Measurements from ENCODE around the gene SYNJ1. TPM values are rescaled to one million over a fixed set of nuclear protein-coding genes. Genes with fewer than 3 reads are reported as not detected.

Gene SYNJ1
- total and polyA plus RNA-seq, 2 experiments from 2014 or later = 1.4 to 4.2 TPM

GRCh38 chr21:32587120-32587519 lies 140.7 kb downstream of the SYNJ1 start:
- H4K20me1 ChIP-seq (replicated peaks; ENCODE audit: insufficient read depth) = no peaks in the 10 kb centered on the region
- H3K27me3 Mint-ChIP-seq (ENCODE audit: insufficient read depth, low read depth, poor library complexity) = peaks cover 15% of the 10 kb centered on the region
- H3K36me3 ChIP-seq (ENCODE audit: insufficient read depth) = no peaks in the 10 kb centered on the region
- ATAC-seq (no peak; the same call in 2 of the 3 replicates), DNase-seq (ENCODE audit: low spot score) (no peak)
- no peaks in the 10 kb centered on the region for H3F3A ChIP-seq (replicated peaks; ENCODE audit: low read depth)
- H3K4me3 ChIP-seq = no peak overlapping the region
- no peak overlapping the region for H3K4me2 ChIP-seq
- TF ChIP-seq CREB1 (CRISPR knock-in tag; IDR thresholded peaks at IDR 0.05; ENCODE audit: low read depth) (no peak), NANOG (IDR thresholded peaks at IDR 0.05; ENCODE audit: borderline replicate concordance) (no peak), ZNF114 (CRISPR knock-in tag; IDR thresholded peaks at IDR 0.05) (no peak), EZH2phosphoT487 (IDR thresholded peaks at IDR 0.05; ENCODE audit: unreplicated experiment) (no peak), JUNB (IDR thresholded peaks at IDR 0.05; ENCODE audit: unreplicated experiment) (no peak), REST (IDR thresholded peaks at IDR 0.05; ENCODE audit: unreplicated experiment) (no peak), EZH2 (IDR thresholded peaks at IDR 0.05; ENCODE audit: low read depth, unreplicated experiment) (no peak), ETS1 (IDR thresholded peaks at IDR 0.05) (no peak), STAT1 (IDR thresholded peaks at IDR 0.05; ENCODE audit: unreplicated experiment) (no peak), POLR2AphosphoS5 (IDR thresholded peaks at IDR 0.05; ENCODE audit: low read depth) (no peak), ZNF331 (CRISPR knock-in tag; IDR thresholded peaks at IDR 0.05; ENCODE audit: low read depth) (no peak)
- TF ChIP-seq, protein P1, sequence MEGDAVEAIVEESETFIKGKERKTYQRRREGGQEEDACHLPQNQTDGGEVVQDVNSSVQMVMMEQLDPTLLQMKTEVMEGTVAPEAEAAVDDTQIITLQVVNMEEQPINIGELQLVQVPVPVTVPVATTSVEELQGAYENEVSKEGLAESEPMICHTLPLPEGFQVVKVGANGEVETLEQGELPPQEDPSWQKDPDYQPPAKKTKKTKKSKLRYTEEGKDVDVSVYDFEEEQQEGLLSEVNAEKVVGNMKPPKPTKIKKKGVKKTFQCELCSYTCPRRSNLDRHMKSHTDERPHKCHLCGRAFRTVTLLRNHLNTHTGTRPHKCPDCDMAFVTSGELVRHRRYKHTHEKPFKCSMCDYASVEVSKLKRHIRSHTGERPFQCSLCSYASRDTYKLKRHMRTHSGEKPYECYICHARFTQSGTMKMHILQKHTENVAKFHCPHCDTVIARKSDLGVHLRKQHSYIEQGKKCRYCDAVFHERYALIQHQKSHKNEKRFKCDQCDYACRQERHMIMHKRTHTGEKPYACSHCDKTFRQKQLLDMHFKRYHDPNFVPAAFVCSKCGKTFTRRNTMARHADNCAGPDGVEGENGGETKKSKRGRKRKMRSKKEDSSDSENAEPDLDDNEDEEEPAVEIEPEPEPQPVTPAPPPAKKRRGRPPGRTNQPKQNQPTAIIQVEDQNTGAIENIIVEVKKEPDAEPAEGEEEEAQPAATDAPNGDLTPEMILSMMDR (conservative IDR thresholded peaks at IDR 0.05; ENCODE audit: low read depth in 2 of 2) = no peak
- TF ChIP-seq, protein P2, sequence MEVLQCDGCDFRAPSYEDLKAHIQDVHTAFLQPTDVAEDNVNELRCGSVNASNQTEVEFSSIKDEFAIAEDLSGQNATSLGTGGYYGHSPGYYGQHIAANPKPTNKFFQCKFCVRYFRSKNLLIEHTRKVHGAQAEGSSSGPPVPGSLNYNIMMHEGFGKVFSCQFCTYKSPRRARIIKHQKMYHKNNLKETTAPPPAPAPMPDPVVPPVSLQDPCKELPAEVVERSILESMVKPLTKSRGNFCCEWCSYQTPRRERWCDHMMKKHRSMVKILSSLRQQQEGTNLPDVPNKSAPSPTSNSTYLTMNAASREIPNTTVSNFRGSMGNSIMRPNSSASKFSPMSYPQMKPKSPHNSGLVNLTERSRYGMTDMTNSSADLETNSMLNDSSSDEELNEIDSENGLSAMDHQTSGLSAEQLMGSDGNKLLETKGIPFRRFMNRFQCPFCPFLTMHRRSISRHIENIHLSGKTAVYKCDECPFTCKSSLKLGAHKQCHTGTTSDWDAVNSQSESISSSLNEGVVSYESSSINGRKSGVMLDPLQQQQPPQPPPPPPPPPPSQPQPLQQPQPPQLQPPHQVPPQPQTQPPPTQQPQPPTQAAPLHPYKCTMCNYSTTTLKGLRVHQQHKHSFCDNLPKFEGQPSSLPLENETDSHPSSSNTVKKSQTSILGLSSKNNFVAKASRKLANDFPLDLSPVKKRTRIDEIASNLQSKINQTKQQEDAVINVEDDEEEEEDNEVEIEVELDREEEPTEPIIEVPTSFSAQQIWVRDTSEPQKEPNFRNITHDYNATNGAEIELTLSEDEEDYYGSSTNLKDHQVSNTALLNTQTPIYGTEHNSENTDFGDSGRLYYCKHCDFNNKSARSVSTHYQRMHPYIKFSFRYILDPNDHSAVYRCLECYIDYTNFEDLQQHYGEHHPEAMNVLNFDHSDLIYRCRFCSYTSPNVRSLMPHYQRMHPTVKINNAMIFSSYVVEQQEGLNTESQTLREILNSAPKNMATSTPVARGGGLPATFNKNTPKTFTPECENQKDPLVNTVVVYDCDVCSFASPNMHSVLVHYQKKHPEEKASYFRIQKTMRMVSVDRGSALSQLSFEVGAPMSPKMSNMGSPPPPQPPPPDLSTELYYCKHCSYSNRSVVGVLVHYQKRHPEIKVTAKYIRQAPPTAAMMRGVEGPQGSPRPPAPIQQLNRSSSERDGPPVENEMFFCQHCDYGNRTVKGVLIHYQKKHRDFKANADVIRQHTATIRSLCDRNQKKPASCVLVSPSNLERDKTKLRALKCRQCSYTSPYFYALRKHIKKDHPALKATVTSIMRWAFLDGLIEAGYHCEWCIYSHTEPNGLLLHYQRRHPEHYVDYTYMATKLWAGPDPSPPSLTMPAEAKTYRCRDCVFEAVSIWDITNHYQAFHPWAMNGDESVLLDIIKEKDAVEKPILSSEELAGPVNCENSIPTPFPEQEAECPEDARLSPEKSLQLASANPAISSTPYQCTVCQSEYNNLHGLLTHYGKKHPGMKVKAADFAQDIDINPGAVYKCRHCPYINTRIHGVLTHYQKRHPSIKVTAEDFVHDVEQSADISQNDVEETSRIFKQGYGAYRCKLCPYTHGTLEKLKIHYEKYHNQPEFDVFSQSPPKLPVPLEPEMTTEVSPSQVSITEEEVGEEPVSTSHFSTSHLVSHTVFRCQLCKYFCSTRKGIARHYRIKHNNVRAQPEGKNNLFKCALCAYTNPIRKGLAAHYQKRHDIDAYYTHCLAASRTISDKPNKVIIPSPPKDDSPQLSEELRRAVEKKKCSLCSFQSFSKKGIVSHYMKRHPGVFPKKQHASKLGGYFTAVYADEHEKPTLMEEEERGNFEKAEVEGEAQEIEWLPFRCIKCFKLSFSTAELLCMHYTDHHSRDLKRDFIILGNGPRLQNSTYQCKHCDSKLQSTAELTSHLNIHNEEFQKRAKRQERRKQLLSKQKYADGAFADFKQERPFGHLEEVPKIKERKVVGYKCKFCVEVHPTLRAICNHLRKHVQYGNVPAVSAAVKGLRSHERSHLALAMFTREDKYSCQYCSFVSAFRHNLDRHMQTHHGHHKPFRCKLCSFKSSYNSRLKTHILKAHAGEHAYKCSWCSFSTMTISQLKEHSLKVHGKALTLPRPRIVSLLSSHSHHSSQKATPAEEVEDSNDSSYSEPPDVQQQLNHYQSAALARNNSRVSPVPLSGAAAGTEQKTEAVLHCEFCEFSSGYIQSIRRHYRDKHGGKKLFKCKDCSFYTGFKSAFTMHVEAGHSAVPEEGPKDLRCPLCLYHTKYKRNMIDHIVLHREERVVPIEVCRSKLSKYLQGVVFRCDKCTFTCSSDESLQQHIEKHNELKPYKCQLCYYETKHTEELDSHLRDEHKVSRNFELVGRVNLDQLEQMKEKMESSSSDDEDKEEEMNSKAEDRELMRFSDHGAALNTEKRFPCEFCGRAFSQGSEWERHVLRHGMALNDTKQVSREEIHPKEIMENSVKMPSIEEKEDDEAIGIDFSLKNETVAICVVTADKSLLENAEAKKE (CRISPR knock-in tag; IDR thresholded peaks at IDR 0.05) = no peak
- H3K4me3 Mint-ChIP-seq = no peak overlapping the region
- no peaks in the 10 kb centered on the region for H3K9me3 Mint-ChIP-seq
- H3K27ac ChIP-seq (ENCODE audit: low read depth) = no peak overlapping the region
- no peak overlapping the region for H3K27ac Mint-ChIP-seq
- no peaks in the 10 kb centered on the region for H3K36me3 Mint-ChIP-seq (ENCODE audit: low read depth)
- H3K4me1 Mint-ChIP-seq = peaks cover 9% of the 10 kb centered on the region
- H3K27me3 ChIP-seq (ENCODE audit: insufficient read depth) = no peaks in the 10 kb centered on the region
- H2AFZ ChIP-seq = no peak overlapping the region
- no peaks in the 10 kb centered on the region; the same call in 1 of the 2 replicates for H3K4me1 ChIP-seq (ENCODE audit: insufficient read depth)
- H3K9me2 ChIP-seq (ENCODE audit: insufficient read depth) = no peaks in the 10 kb centered on the region
- H3K79me2 ChIP-seq (replicated peaks; ENCODE audit: insufficient read depth) = no peaks in the 10 kb centered on the region
